Endometrial microvascular endothelial cells (primary cell): ENCODE results near the gene FAM13A. TPM values are rescaled to one million over a fixed set of nuclear protein-coding genes. Genes with fewer than 3 reads are reported as not detected.

Source experiments
- in situ Hi-C: cut with HindIII; loops from 2 replicates; pipeline ENCODE4 v1.10.0; 2017; ENCODE audit warnings: low sequenced_read_pairs, low pct_unique_long_range_greater_than_20kb; ENCODE audit errors: inconsistent ontology term
- total RNA-seq: library from RNA; depleted of rRNA; stranded (reverse); fragments of >200 nt; gene quantifications from one replicate; pipeline ENCODE4 v1.2.3, GENCODE V29; 2015; ENCODE audit errors: inconsistent ontology term

FAM13A gene
- total RNA-seq, 1 donor from 2014 or later, result 3.9 TPM

GRCh38 chr4:88690355-88690754 is 366.6 kb downstream of the FAM13A start:
- in situ Hi-C loops, result no loop called here

GRCh38 chr4:88681209-88681608 is 375.8 kb downstream of the FAM13A start:
- in situ Hi-C loops, result no loop called here

Other genes with a start within 250 kb of the FAM13A start
- 3.5 TPM for gene TIGD2, start 54.3 kb upstream of the FAM13A start, total RNA-seq